WTC11 (cell line): ENCODE results near the gene VIPR2. TPM values are rescaled to one million over a fixed set of nuclear protein-coding genes. Genes with fewer than 3 reads are reported as not detected.

Experiments used
- ATAC-seq: fragments of 200-7000 bp; cut with Tn5 transposase; 2 replicates; pipeline ENCODE4 v1.10.0; 2021; ENCODE audit warnings: mild to moderate bottlenecking, moderate library complexity
- CTCF ChIA-PET: fragments of 300-600 bp; sonication (Branson Sonifier 250); formaldehyde crosslinking; loops from one replicate; lab custom pipeline; 2021; ENCODE audit warnings: antibody characterized with exemption; lab: Charles Lee
- POLR2A ChIA-PET: fragments of 350-600 bp; sonication (Branson Sonifier 250); formaldehyde crosslinking; loops from one replicate; lab custom pipeline; 2021; ENCODE audit warnings: antibody characterized with exemption; lab: Charles Lee
- DNase-seq: peaks from one replicate; pipeline ENCODE4 v3.0.0; 2021; ENCODE audit warnings: low spot score
- H3K27ac Mint-ChIP-seq: 2 replicates; pipeline ENCODE4 v1.8.0; 2021; ENCODE audit warnings: mixed read lengths
- H3K27me3 Mint-ChIP-seq: 2 replicates; pipeline ENCODE4 v1.8.0; 2021; ENCODE audit warnings: low read depth, mild to moderate bottlenecking, moderate library complexity, mixed read lengths
- H3K36me3 Mint-ChIP-seq: 2 replicates; pipeline ENCODE4 v1.8.0; 2021; ENCODE audit warnings: mixed read lengths
- H3K4me1 Mint-ChIP-seq: 2 replicates; pipeline ENCODE4 v1.8.0; 2022; ENCODE audit warnings: mixed read lengths
- H3K4me3 Mint-ChIP-seq: 2 replicates; pipeline ENCODE4 v1.8.0; 2021; ENCODE audit warnings: mild to moderate bottlenecking, moderate library complexity, mixed read lengths
- H3K9me3 Mint-ChIP-seq: 2 replicates; pipeline ENCODE4 v1.8.0; 2021; ENCODE audit warnings: mixed read lengths
- ATF1 ChIP-seq: sonication (generic); formaldehyde crosslinking; IDR thresholded peaks from 2 replicates; pipeline ENCODE4 v1.8.1; 2023; ENCODE audit warnings: mild to moderate bottlenecking, moderate library complexity, missing genetic modification reagents
- EMX1 ChIP-seq: fragments of 250-450 bp; sonication (Bioruptor Pico); IDR thresholded peaks from 2 replicates; pipeline ENCODE4 v1.8.0; 2021; ENCODE audit warnings: mild to moderate bottlenecking
- GTF2I ChIP-seq: fragments of 250-450 bp; sonication (Bioruptor Pico); conservative IDR thresholded peaks from 2 replicates; pipeline ENCODE4 v1.4.0; 2021; ENCODE audit warnings: mild to moderate bottlenecking
- JAZF1 ChIP-seq: fragments of 250-450 bp; sonication (Bioruptor Pico); IDR thresholded peaks from 2 replicates; pipeline ENCODE4 v1.9.0; 2021; ENCODE audit warnings: moderate library complexity, mild to moderate bottlenecking, inconsistent platforms
- PREB ChIP-seq: sonication (generic); formaldehyde crosslinking; IDR thresholded peaks from 2 replicates; pipeline ENCODE4 v1.8.1; 2022; ENCODE audit warnings: mild to moderate bottlenecking, missing genetic modification reagents, moderate library complexity, borderline replicate concordance
- TCF7 ChIP-seq: sonication (generic); formaldehyde crosslinking; IDR thresholded peaks from 2 replicates; pipeline ENCODE4 v1.8.0; 2022; ENCODE audit warnings: mild to moderate bottlenecking, low read depth, missing genetic modification reagents, moderate library complexity
- TP53 ChIP-seq: sonication (generic); formaldehyde crosslinking; IDR thresholded peaks from 2 replicates; pipeline ENCODE4 v1.8.1; 2023; ENCODE audit warnings: mild to moderate bottlenecking, missing genetic modification reagents
- ZBTB21 ChIP-seq: sonication (generic); formaldehyde crosslinking; IDR thresholded peaks from 2 replicates; pipeline ENCODE4 v1.8.1; 2023; ENCODE audit warnings: mild to moderate bottlenecking, missing genetic modification reagents, borderline replicate concordance
- ZNF121 ChIP-seq: sonication (generic); formaldehyde crosslinking; IDR thresholded peaks from 2 replicates; pipeline ENCODE4 v1.8.0; 2023; ENCODE audit warnings: missing genetic modification reagents
- ZNF219 ChIP-seq: sonication (generic); formaldehyde crosslinking; IDR thresholded peaks from 2 replicates; pipeline ENCODE4 v1.8.0; 2023; ENCODE audit warnings: missing genetic modification reagents, mild to moderate bottlenecking, borderline replicate concordance
- ZNF317 ChIP-seq: sonication (generic); formaldehyde crosslinking; IDR thresholded peaks from 2 replicates; pipeline ENCODE4 v1.8.1; 2023; ENCODE audit warnings: low read depth, mild to moderate bottlenecking, moderate library complexity, missing genetic modification reagents, borderline replicate concordance
- ZNF423 ChIP-seq: fragments of 250-450 bp; sonication (Bioruptor Pico); IDR thresholded peaks from 2 replicates; pipeline ENCODE4 v2.1.2; 2022; ENCODE audit warnings: mild to moderate bottlenecking, moderate library complexity
- total RNA-seq: library from RNA; stranded (reverse); gene quantifications from 3 replicates; pipeline ENCODE4 v1.2.3, GENCODE V29; 2021
- TF ChIP-seq, protein P1 (sequence below): sonication (generic); formaldehyde crosslinking; IDR thresholded peaks from 2 replicates; pipeline ENCODE4 v1.8.1; 2022; ENCODE audit warnings: missing genetic modification reagents, borderline replicate concordance
- TF ChIP-seq, protein P2 (sequence below): fragments of 250-450 bp; sonication (Bioruptor Pico); IDR thresholded peaks from 2 replicates; pipeline ENCODE4 v1.9.0; 2021; ENCODE audit warnings: moderate library complexity, mild to moderate bottlenecking, inconsistent platforms, borderline replicate concordance
- TF ChIP-seq, protein P3 (sequence below): sonication (generic); formaldehyde crosslinking; IDR thresholded peaks from 2 replicates; pipeline ENCODE4 v1.8.0; 2023; ENCODE audit warnings: mild to moderate bottlenecking, missing genetic modification reagents
- TF ChIP-seq, protein P4 (sequence below): fragments of 250-450 bp; sonication (Bioruptor Pico); IDR thresholded peaks from 2 replicates; pipeline ENCODE4 v1.9.0; 2021; ENCODE audit warnings: mild to moderate bottlenecking

Gene VIPR2
- total RNA-seq, 1 experiment from 2014 or later: 7.5 TPM

DNA sequence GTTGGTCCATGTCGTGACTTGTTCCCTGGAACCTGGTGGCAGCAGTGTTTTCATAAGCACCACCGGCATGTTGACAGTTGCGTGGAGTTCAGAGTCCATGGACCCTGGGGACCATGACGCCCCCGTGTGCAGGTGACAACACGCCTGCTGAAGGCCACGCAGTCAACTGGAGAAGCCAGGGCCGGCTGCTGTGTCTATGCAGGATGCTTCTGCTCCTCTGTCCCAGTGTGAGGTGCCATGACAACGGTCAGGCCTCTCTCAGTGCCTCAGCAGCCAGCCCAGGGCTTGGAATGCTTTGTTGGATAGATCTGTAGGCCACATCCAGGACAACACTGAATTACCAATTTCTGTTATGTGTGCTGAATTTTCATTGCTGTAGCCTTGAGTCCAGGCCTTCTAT is 10.7 kb upstream of the VIPR2 start:
- no peak for DNase-seq
- Mint-ChIP-seq H3K27me3 (no peaks in the 10 kb centered on the region), H3K4me3 (no peak overlapping the region), H3K9me3 (no peaks in the 10 kb centered on the region), H3K4me1 (peaks cover 6% of the 10 kb centered on the region; the same call in 1 of the 2 replicates), H3K27ac (no peak overlapping the region), H3K36me3 (no peaks in the 10 kb centered on the region)
- ATAC-seq: no peak
- POLR2A ChIA-PET: no interaction called here
- no peak for TF ChIP-seq ZNF423 (CRISPR knock-in tag)
- TF ChIP-seq ATF1: no peak
- TF ChIP-seq, protein P1, sequence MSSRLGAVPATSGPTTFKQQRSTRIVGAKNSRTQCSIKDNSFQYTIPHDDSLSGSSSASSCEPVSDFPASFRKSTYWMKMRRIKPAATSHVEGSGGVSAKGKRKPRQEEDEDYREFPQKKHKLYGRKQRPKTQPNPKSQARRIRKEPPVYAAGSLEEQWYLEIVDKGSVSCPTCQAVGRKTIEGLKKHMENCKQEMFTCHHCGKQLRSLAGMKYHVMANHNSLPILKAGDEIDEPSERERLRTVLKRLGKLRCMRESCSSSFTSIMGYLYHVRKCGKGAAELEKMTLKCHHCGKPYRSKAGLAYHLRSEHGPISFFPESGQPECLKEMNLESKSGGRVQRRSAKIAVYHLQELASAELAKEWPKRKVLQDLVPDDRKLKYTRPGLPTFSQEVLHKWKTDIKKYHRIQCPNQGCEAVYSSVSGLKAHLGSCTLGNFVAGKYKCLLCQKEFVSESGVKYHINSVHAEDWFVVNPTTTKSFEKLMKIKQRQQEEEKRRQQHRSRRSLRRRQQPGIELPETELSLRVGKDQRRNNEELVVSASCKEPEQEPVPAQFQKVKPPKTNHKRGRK (CRISPR knock-in tag): no peak
- no peak for TF ChIP-seq ZNF121 (CRISPR knock-in tag)
- TF ChIP-seq, protein P2, sequence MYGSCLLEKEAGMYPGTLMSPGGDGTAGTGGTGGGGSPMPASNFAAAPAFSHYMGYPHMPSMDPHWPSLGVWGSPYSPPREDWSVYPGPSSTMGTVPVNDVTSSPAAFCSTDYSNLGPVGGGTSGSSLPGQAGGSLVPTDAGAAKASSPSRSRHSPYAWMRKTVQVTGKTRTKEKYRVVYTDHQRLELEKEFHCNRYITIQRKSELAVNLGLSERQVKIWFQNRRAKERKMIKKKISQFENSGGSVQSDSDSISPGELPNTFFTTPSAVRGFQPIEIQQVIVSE (CRISPR knock-in tag): no peak
- no peak for TF ChIP-seq ZBTB21 (CRISPR knock-in tag)
- TF ChIP-seq EMX1: no peak
- TF ChIP-seq, protein P3, sequence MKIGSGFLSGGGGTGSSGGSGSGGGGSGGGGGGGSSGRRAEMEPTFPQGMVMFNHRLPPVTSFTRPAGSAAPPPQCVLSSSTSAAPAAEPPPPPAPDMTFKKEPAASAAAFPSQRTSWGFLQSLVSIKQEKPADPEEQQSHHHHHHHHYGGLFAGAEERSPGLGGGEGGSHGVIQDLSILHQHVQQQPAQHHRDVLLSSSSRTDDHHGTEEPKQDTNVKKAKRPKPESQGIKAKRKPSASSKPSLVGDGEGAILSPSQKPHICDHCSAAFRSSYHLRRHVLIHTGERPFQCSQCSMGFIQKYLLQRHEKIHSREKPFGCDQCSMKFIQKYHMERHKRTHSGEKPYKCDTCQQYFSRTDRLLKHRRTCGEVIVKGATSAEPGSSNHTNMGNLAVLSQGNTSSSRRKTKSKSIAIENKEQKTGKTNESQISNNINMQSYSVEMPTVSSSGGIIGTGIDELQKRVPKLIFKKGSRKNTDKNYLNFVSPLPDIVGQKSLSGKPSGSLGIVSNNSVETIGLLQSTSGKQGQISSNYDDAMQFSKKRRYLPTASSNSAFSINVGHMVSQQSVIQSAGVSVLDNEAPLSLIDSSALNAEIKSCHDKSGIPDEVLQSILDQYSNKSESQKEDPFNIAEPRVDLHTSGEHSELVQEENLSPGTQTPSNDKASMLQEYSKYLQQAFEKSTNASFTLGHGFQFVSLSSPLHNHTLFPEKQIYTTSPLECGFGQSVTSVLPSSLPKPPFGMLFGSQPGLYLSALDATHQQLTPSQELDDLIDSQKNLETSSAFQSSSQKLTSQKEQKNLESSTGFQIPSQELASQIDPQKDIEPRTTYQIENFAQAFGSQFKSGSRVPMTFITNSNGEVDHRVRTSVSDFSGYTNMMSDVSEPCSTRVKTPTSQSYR (CRISPR knock-in tag): no peak
- TF ChIP-seq PREB (CRISPR knock-in tag): no peak
- TF ChIP-seq JAZF1 (CRISPR knock-in tag): no peak
- CTCF ChIA-PET: no interaction called here

DNA sequence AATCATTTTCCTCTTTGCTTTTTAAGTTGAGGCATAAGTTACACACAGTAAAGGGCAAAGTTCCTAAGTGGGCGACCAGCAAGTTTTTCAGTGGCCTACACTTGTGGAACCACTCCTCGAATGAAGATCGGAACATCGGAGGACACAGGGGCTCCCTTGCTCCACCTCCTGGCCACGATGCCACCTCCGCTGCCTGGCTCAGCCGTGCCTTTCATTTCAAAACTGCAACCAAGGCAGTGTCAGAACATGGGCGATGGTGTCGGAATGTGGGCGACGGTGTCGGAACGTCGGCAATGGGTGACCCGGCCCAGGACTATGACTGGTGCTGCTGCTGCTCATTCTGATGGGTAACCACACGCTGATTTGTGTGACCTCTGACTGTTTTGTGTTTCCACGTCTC is 9.6 kb upstream of the VIPR2 start:
- POLR2A ChIA-PET: no interaction called here
- peak; percentile 38 for DNase-seq
- Mint-ChIP-seq H3K27me3 (no peaks in the 10 kb centered on the region), H3K36me3 (no peaks in the 10 kb centered on the region), H3K27ac (no peak overlapping the region), H3K9me3 (no peaks in the 10 kb centered on the region), H3K4me1 (peaks cover 5% of the 10 kb centered on the region; the same call in 1 of the 2 replicates), H3K4me3 (no peak overlapping the region)
- CTCF ChIA-PET: no interaction called here
- ATAC-seq: peak; percentile 62
- TF ChIP-seq, protein P4, sequence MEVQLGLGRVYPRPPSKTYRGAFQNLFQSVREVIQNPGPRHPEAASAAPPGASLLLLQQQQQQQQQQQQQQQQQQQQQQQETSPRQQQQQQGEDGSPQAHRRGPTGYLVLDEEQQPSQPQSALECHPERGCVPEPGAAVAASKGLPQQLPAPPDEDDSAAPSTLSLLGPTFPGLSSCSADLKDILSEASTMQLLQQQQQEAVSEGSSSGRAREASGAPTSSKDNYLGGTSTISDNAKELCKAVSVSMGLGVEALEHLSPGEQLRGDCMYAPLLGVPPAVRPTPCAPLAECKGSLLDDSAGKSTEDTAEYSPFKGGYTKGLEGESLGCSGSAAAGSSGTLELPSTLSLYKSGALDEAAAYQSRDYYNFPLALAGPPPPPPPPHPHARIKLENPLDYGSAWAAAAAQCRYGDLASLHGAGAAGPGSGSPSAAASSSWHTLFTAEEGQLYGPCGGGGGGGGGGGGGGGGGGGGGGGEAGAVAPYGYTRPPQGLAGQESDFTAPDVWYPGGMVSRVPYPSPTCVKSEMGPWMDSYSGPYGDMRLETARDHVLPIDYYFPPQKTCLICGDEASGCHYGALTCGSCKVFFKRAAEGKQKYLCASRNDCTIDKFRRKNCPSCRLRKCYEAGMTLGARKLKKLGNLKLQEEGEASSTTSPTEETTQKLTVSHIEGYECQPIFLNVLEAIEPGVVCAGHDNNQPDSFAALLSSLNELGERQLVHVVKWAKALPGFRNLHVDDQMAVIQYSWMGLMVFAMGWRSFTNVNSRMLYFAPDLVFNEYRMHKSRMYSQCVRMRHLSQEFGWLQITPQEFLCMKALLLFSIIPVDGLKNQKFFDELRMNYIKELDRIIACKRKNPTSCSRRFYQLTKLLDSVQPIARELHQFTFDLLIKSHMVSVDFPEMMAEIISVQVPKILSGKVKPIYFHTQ: no peak
- TF ChIP-seq, protein P2 (CRISPR knock-in tag): no peak
- TF ChIP-seq TCF7 (no peak), ZNF219 (no peak), GTF2I (CRISPR knock-in tag) (no peak), ZNF317 (no peak), TP53 (no peak)
